Stimulated activated CD8-positive, alpha-beta memory T cell treated with anti-CD3 and anti-CD28 coated beads, Interleukin-7, amount 100 ng/mL, for 48 hours (primary cell): ENCODE results near the gene MEOX1.

Experiments used
- DNase-seq, 2 donors: peaks; one replicate each; pipeline ENCODE4 v3.0.0-alpha.2; 2020; ENCODE audit warnings: low read depth in 1 of 2; ENCODE audit errors: extremely low read depth in 1 of 2

MEOX1 gene

DNA sequence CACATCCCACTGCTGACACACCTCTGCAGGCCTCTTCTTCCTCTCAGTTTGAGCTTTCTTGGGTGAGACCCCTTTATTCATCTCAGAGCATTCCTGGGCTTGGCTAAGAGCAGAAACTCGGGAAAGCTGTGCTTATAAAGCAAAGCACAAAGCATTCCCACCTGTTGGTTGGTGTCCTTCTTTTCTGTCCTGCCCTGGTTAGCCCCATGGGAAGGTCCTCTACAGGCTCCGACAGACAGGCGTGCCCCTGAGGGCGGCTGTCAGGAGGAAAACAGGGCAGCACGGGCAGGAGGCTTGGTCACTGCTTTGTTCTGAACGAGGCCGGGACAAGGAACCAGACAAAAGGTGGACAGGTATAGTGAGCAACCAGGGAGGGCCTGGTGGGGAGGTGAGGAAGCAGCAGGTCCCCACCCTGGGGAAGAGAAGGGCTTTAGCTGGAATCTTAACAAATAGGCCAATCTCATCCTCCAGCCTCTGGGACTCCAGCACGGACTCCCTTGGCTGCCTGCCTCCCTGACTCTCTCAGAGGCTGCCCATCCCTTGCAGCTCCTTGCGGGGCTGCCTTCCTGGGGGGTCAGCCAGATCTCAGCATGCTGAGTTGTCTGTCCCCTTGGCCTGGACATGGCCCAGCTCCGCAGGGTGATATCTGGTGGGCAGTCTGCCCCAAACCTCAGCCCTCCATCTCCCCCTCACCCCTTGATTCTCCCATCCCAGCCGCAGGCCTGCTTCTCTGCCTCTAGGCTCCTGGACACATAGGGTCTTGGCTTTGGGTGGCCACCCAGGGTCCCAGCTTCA is 1.7 kb downstream of the MEOX1 start:
- no peak for DNase-seq

DNA sequence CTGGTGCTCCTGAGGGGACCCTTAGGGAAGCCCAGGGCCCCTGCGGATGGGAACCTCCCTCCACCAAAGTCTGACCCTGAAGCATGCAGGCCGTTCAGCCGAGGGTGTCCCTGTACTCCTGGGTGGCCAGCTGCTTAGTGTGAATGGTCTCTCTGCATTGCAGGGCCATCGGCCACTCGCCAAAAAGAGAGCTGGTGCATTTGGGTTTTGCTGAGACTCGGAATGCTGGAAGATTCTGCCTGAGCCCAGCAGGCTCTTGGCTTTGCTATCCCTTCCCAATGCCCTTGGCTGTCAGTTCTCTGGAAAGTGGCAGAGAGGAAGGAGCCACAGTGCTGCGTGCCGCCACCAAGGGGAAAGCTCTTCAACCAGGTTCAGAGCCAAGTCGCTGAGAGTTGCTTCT is 2.8 kb downstream of the MEOX1 start:
- DNase-seq = no peak

- DNase-seq = no peak
Observed at GRCh38 chr17:43655693-43656255, 5.9 kb downstream of the MEOX1 start.

DNA sequence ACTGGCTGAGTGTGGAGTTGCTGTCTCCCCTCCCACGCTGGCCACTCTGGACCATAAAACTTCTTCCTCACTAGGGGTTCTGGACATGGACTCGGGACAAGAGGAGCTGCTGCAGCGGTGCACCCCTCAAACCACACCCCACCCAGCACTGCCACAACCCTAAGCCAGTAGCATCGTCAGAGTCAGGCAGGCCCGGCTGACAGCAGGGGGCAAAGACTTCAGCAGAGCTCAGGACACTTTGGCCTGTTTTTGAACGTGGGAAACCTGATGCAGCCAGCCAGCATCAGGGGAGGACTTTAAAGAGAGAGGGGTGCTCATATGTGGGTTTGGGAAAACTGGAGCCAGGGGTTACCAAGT is 9.6 kb downstream of the MEOX1 start:
- no peak for DNase-seq

GRCh38 chr17:43650471-43650870 is 11.3 kb downstream of the MEOX1 start:
- no peak for DNase-seq

DNA sequence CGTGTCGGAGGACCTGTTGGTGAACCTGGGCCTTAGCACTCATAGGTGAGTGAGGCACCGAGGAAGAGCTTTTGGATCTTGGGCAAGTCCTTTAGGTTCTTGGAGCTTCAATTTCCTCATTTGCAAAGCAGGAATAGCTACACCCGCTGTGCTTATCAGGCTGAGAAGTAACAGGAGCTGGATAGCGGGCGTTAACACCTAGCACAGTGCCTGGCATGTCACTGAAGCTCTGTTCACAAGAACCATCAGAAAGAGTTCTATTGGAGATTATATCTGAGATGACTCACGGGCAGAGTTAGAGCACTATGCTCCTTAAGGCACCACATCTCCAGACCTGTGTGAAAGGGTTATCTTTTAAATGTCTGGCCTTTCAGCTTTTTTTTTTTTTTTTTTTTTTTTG is 12.8 kb downstream of the MEOX1 start:
- no peak for DNase-seq

- no peak for DNase-seq
Observed at GRCh38 chr17:43645765-43646481, 15.8 kb downstream of the MEOX1 start.

- DNase-seq = no peak
Observed at GRCh38 chr17:43645450-43645764, 16.3 kb downstream of the MEOX1 start.

GRCh38 chr17:43644081-43644480 is 17.6 kb downstream of the MEOX1 start:
- no peak for DNase-seq

- no peak for DNase-seq
Observed at GRCh38 chr17:43641416-43641815, 20.3 kb downstream of the MEOX1 start.

DNA sequence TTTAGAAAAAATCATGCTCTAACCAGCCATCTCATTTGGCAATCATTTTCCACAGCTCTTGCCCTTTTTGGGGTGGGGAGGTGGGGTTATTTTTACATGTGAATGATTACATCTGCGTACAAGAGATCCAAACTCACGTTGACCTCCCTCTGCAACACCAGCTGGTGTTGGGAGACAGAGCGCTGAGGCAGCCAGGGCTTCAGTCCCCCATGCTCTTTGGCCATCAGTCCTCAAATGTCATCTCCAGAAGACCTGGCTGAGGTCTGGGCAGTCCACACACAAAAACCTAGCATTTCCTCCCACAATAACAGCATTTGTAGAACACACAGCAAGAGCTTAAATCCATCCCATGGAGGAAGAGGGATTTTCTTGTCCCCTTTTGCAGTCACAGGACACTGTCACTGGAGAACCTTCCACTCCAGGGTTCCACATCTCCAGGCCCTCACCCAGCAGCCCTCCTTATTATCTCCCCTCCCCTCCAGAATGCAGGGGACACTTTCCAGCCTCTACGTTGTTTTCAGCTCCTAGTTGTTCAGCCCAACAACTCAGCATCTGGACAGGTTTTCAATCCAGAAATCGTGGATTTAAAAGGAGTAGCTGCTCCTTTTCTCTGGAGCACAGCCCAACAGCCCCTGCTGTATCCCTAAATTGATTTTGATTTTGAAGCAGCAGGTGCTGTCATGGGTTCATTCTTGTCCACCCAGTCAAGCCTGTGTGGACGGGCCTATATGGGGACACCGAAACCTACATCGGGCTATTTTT is 21.1 kb downstream of the MEOX1 start:
- DNase-seq = no peak

GRCh38 chr17:43637563-43638323 is 24.0 kb downstream of the MEOX1 start:
- DNase-seq = no peak

DNA sequence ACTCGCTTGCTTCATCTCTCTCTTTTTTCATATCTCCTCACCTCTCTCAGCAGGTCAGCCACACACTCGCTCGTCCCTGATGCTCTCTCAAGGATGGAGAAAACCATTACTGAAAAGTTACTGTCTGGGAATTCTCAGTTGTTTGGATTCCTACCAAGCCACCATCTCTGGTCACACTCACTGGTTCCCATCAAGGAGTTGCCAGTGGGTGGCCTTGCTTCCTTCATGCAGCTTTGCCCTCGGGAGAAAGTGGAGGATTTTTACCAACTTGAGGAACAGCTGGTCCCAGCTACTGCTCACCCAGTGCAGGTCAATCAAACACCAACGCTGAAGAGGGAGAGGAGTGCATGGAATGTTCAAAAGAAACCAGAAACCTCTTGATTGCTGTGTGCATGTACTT is 25.3 kb downstream of the MEOX1 start:
- no peak for DNase-seq

GRCh38 chr17:43634591-43635125 is 27.1 kb downstream of the MEOX1 start:
- no peak for DNase-seq

GRCh38 chr17:43632221-43632620 is 29.5 kb downstream of the MEOX1 start:
- no peak for DNase-seq

GRCh38 chr17:43631429-43631828 is 30.3 kb downstream of the MEOX1 start:
- no peak for DNase-seq

- no peak for DNase-seq
Observed at GRCh38 chr17:43628089-43628650, 33.6 kb downstream of the MEOX1 start.

DNA sequence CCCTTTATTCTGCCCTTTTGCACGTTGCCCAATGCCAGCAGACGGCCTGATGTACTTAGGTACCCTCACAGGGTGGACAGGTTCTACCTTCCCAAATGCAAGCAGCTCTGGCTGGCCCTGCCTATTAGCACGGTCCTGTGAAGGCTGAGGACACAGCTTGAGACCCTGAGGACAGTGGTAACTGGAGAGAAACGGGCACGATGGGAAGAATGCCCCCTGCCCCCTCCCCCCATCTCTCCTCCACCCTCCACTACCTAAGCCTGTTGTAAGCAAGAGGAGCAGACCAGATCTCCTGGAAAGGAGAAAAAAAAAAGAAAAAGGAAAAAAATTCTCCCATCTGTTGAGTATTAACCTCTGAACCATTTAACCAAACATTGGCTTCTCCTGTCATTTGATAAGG is 34.1 kb downstream of the MEOX1 start:
- DNase-seq = no peak

DNA sequence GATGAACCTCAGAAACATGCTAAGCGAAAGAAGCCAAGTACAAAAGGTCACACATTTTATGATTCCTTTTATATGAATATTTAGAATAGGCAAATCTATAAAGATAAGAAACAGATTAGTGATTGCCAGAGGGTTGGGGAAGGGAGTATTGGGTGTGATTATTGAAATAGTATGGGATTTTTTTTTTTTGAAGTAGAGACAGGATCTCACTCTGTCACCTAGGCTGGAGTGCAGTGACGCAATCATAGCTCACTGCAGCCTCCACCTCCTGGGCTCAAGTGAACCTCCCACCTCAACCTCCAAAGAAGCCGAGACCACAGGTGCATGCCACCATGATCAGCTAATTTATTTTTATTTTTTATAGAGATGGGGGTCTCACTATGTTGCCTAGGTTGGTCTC is 35.7 kb downstream of the MEOX1 start:
- DNase-seq = no peak

GRCh38 chr17:43625606-43626005 is 36.1 kb downstream of the MEOX1 start:
- DNase-seq = no peak
